Loucy (cell line): ENCODE results near the gene SPIN1.

ENCODE experiments used
- CTCF ChIP-seq: fragments of 200-600 bp; sonication (generic); conservative IDR thresholded peaks from 2 replicates; pipeline ENCODE4 v1.5.1; 2014; ENCODE audit warnings: mild to moderate bottlenecking, antibody characterized with exemption, low read length
- EZH2phosphoT487 ChIP-seq: fragments of 200-600 bp; IDR thresholded peaks from 2 replicates; pipeline ENCODE4 v1.6.1; 2018; ENCODE audit warnings: antibody characterized with exemption, mild to moderate bottlenecking, moderate library complexity, borderline replicate concordance

- TF ChIP-seq CTCF (no peak), EZH2phosphoT487 (no peak)
These were observed 802 bp downstream of the SPIN1 start for GRCh38 chr9:88388886-88389605.
